ENCODE data around the gene SLC6A18.

SLC6A18 gene

GRCh38 chr5:1187950-1188334 lies 37.2 kb upstream of the SLC6A18 start (continued):
- TF ChIP-seq ZNF280C (tag by site-specific recombination; IDR thresholded peaks at IDR 0.05) (no peak), ZSCAN23 (tag by site-specific recombination; IDR thresholded peaks at IDR 0.05) (no peak), ZNF658 (tag by site-specific recombination; IDR thresholded peaks at IDR 0.05) (no peak), ZNF645 (tag by site-specific recombination; IDR thresholded peaks at IDR 0.05) (no peak), KLF17 (tag by site-specific recombination; IDR thresholded peaks at IDR 0.05) (no peak)

- ChIA-PET POLR2A (no interaction called here), CTCF (interaction anchor here (1.6 to 2.0 kb wide), 2 partner anchors 14 to 20 kb away, joined by 9 to 14 read pairs; no protein-coding TSS in a partner anchor)
- no peak overlapping the region for H3K27ac ChIP-seq (ENCODE audit: extremely low read depth, low read depth, low read length)
- TF ChIP-seq ZNF514 (tag by site-specific recombination; IDR thresholded peaks at IDR 0.05): no peak
- no peak overlapping the region for H3K4me3 ChIP-seq (ENCODE audit: low read depth, low read length)
- no peaks in the 10 kb centered on the region for H3K9me3 ChIP-seq (ENCODE audit: control insufficient read depth, insufficient read depth, low read depth, low read length)
- H3K4me1 ChIP-seq (ENCODE audit: control insufficient read depth, insufficient read depth, low read length): no peaks in the 10 kb centered on the region
- H3K36me3 ChIP-seq (ENCODE audit: control insufficient read depth in 2 of 2, insufficient read depth in 1 of 2, low read length in 2 of 2): no peaks in the 10 kb centered on the region
Observed at GRCh38 chr5:1188464-1188863, 36.7 kb upstream of the SLC6A18 start.

- Histone ChIP-seq H3K27ac (ENCODE audit: extremely low read depth, low read depth, low read length) (no peak overlapping the region), H3K4me1 (ENCODE audit: control insufficient read depth, insufficient read depth, low read length) (no peaks in the 10 kb centered on the region), H3K9me3 (ENCODE audit: control insufficient read depth, insufficient read depth, low read depth, low read length) (no peaks in the 10 kb centered on the region), H3K4me3 (ENCODE audit: low read depth, low read length) (no peak overlapping the region), H3K36me3 (ENCODE audit: control insufficient read depth in 2 of 2, insufficient read depth in 1 of 2, low read length in 2 of 2) (no peaks in the 10 kb centered on the region)
- no peak for TF ChIP-seq KLF9 (tag by site-specific recombination; IDR thresholded peaks at IDR 0.05; ENCODE audit: low read depth)
- TF ChIP-seq PATZ1 (tag by site-specific recombination; IDR thresholded peaks at IDR 0.05): no peak
- TF ChIP-seq ZSCAN30 (tag by site-specific recombination; IDR thresholded peaks at IDR 0.05): no peak
- no peak for TF ChIP-seq KLF7 (tag by site-specific recombination; IDR thresholded peaks at IDR 0.05; ENCODE audit: borderline replicate concordance)
- no peak for TF ChIP-seq ZNF138 (tag by site-specific recombination; IDR thresholded peaks at IDR 0.05; ENCODE audit: borderline replicate concordance)
- ChIA-PET CTCF (interaction anchor here (1.6 to 2.1 kb wide), 3 partner anchors 15 to 21 kb away, joined by 9 to 14 read pairs (median 10); no protein-coding TSS in a partner anchor), POLR2A (no interaction called here)
Observed at GRCh38 chr5:1189269-1189668, 35.9 kb upstream of the SLC6A18 start.

GRCh38 chr5:1190278-1190677 lies 34.9 kb upstream of the SLC6A18 start:
- H3K4me3 ChIP-seq (ENCODE audit: low read depth, low read length): no peak overlapping the region
- no peaks in the 10 kb centered on the region for H3K4me1 ChIP-seq (ENCODE audit: control insufficient read depth, insufficient read depth, low read length)
- H3K9me3 ChIP-seq (ENCODE audit: control insufficient read depth, insufficient read depth, low read depth, low read length): no peaks in the 10 kb centered on the region
- ChIA-PET CTCF (interaction anchor here (2.1 kb wide), 1 partner anchor 16 kb away, joined by 10 read pairs; no protein-coding TSS in a partner anchor), POLR2A (no interaction called here)
- H3K36me3 ChIP-seq (ENCODE audit: control insufficient read depth in 2 of 2, insufficient read depth in 1 of 2, low read length in 2 of 2): no peaks in the 10 kb centered on the region
- H3K27ac ChIP-seq (ENCODE audit: extremely low read depth, low read depth, low read length): no peak overlapping the region
- TF ChIP-seq ZNF514 (tag by site-specific recombination; IDR thresholded peaks at IDR 0.05) (no peak), PRDM4 (tag by site-specific recombination; IDR thresholded peaks at IDR 0.05) (no peak), ZNF518A (tag by site-specific recombination; conservative IDR thresholded peaks at IDR 0.05; ENCODE audit: low read depth) (no peak), ZNF843 (tag by site-specific recombination; IDR thresholded peaks at IDR 0.05) (no peak)
